Hepatocyte (in vitro differentiated cells): Measurements from ENCODE around the gene ZFHX3. TPM values are rescaled to one million over a fixed set of nuclear protein-coding genes. Genes with fewer than 3 reads are reported as not detected.

Experiments used
- DNase-seq: peaks from one replicate; pipeline ENCODE4 v3.0.0-alpha.2; 2016; ENCODE audit warnings: low spot score
- H2AFZ ChIP-seq: fragments of 200-600 bp; sonication (generic); 2 replicates; pipeline ENCODE4 v1.6.0; 2016; ENCODE audit warnings: antibody characterized with exemption, mild to moderate bottlenecking
- H3K27ac ChIP-seq: fragments of 200-600 bp; sonication (generic); 2 replicates; pipeline ENCODE4 v1.5.1; 2016; ENCODE audit warnings: mild to moderate bottlenecking
- H3K27me3 ChIP-seq: fragments of 200-600 bp; sonication (generic); 2 replicates; pipeline ENCODE4 v1.6.1; 2016
- H3K36me3 ChIP-seq: fragments of 200-600 bp; sonication (generic); replicated peaks from 2 replicates; pipeline ENCODE4 v1.5.1; 2016; ENCODE audit warnings: low read depth; ENCODE audit not compliant: insufficient read depth
- H3K4me1 ChIP-seq: fragments of 200-600 bp; sonication (generic); 2 replicates; pipeline ENCODE4 v1.5.1; 2016; ENCODE audit warnings: mild to moderate bottlenecking, moderate library complexity; ENCODE audit not compliant: insufficient read depth
- H3K4me2 ChIP-seq: fragments of 200-600 bp; sonication (generic); 2 replicates; pipeline ENCODE4 v1.6.0; 2016
- H3K4me3 ChIP-seq: fragments of 200-600 bp; sonication (generic); 2 replicates; pipeline ENCODE4 v1.5.1; 2016; ENCODE audit warnings: mild to moderate bottlenecking
- H3K79me2 ChIP-seq: fragments of 200-600 bp; sonication (generic); 2 replicates; pipeline ENCODE4 v1.6.0; 2017; ENCODE audit warnings: mild to moderate bottlenecking
- H3K9me2 ChIP-seq: fragments of 200-600 bp; sonication (generic); replicated peaks from 2 replicates; pipeline ENCODE4 v1.6.0; 2017; ENCODE audit warnings: mild to moderate bottlenecking; ENCODE audit not compliant: insufficient read depth
- H3K9me3 ChIP-seq: fragments of 200-600 bp; sonication (generic); 2 replicates; pipeline ENCODE4 v1.5.1; 2016; ENCODE audit warnings: low read depth, mild to moderate bottlenecking
- H4K20me1 ChIP-seq: fragments of 200-600 bp; sonication (generic); 2 replicates; pipeline ENCODE4 v1.6.0; 2016; ENCODE audit warnings: mild to moderate bottlenecking; ENCODE audit not compliant: insufficient read depth, poor library complexity, severe bottlenecking
- CTCF ChIP-seq: fragments of 200-600 bp; sonication (generic); IDR thresholded peaks from 2 replicates; pipeline ENCODE4 v1.5.1; 2016; ENCODE audit warnings: antibody characterized with exemption, mild to moderate bottlenecking; ENCODE audit not compliant: poor library complexity
- EZH2 ChIP-seq: fragments of 200-600 bp; sonication (generic); IDR thresholded peaks from 2 replicates; pipeline ENCODE4 v1.6.1; 2016; ENCODE audit warnings: antibody characterized with exemption, mild to moderate bottlenecking, borderline replicate concordance
- EZH2phosphoT487 ChIP-seq: fragments of 200-600 bp; sonication (generic); IDR thresholded peaks from one replicate; pipeline ENCODE4 v1.6.1; 2018; ENCODE audit warnings: antibody characterized with exemption, mild to moderate bottlenecking, low read depth, moderate library complexity; ENCODE audit not compliant: unreplicated experiment, severe bottlenecking
- WGBS: methylation state at CpG from one replicate; pipeline ENCODE4 v1.1.6; 2016; ENCODE audit warnings: low lambda C conversion rate; ENCODE audit errors: missing lambda C conversion rate; 5-methylcytosine and 5-hydroxymethylcytosine counted together
- polyA plus RNA-seq: library from polyadenylated mRNA; unstranded; fragments of >200 nt; fragmentation: Nextera tagmentation; extraction: Ambion mirVana; gene quantifications from 2 replicates; pipeline ENCODE4 v1.2.1, GENCODE V29; 2016
- total RNA-seq: library from RNA; depleted of rRNA; stranded (reverse); fragments of >200 nt; gene quantifications from 2 replicates; pipeline ENCODE4 v1.2.3, GENCODE V29; 2014

Gene ZFHX3
- total and polyA plus RNA-seq, 2 experiments from 2014 or later, result 6.4 to 11.6 TPM

GRCh38 chr16:72969812-72970211 lies 78.1 kb downstream of the ZFHX3 start:
- H3K4me2 ChIP-seq, result no peak overlapping the region
- DNase-seq, result no peak
- no peaks in the 10 kb centered on the region for H3K9me2 ChIP-seq
- H3K79me2 ChIP-seq, result peaks cover 89% of the 10 kb centered on the region
- H3K27ac ChIP-seq, result no peak overlapping the region
- H3K27me3 ChIP-seq, result no peaks in the 10 kb centered on the region
- H3K4me1 ChIP-seq, result no peaks in the 10 kb centered on the region
- no peak overlapping the region for H3K4me3 ChIP-seq
- H4K20me1 ChIP-seq, result no peaks in the 10 kb centered on the region
- no peak for TF ChIP-seq CTCF
- no peak for TF ChIP-seq EZH2phosphoT487
- no peak for TF ChIP-seq EZH2
- H3K9me3 ChIP-seq, result no peaks in the 10 kb centered on the region
- WGBS, result 85% methylated on average over 9 of the region's 9 CpGs
- H3K36me3 ChIP-seq, result no peaks in the 10 kb centered on the region
- no peak overlapping the region for H2AFZ ChIP-seq

DNA sequence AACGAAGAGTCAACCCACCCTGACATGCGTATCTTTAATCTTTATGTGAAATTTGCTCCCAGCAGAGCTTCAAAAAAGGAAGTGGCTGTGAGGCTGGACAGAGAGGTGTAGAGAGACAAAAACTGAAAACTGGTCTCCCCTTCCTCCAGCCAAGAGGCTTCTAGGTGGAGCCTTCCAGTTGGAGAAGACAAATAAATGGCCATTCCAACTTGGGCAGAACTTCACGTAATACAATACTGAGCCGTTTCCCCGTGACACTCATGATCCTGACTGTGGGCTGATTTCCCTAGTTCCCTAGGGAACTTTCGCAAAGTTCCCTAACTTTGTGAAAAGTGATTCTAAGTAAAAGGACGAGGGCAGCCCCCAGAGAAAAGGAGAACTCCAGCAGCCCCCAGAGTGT lies 78.8 kb downstream of the ZFHX3 start:
- WGBS, result 76% methylated on average over 7 of the region's 7 CpGs

DNA sequence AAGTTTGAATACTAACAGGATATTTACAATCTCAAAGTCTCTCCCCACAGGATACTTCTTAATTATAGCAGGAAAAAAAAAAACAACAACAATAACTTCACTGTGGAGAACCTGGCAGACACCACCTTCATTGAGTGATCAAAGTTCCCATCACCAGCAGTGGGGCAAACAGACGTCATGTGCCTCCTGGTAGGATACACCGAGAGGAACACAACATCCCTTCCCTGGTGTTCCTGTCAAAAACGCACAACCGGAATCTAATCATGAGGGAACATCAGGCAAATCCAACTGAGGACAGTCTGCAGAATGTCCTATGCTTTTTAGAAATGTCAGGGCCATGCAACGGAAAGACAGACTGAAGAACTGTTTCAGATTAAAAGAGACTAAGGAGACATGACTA lies 80.0 kb downstream of the ZFHX3 start:
- WGBS, result 89% methylated on average over 5 of the region's 5 CpGs
- H3K9me2 ChIP-seq, result no peaks in the 10 kb centered on the region
- H4K20me1 ChIP-seq, result no peaks in the 10 kb centered on the region
- no peak for DNase-seq
- no peaks in the 10 kb centered on the region for H3K27me3 ChIP-seq
- no peaks in the 10 kb centered on the region for H3K4me1 ChIP-seq
- peaks cover 91% of the 10 kb centered on the region for H3K79me2 ChIP-seq
- H3K27ac ChIP-seq, result no peak overlapping the region
- no peak for TF ChIP-seq EZH2phosphoT487
- TF ChIP-seq CTCF, result no peak
- TF ChIP-seq EZH2, result no peak
- no peak overlapping the region for H3K4me3 ChIP-seq
- H3K9me3 ChIP-seq, result no peaks in the 10 kb centered on the region
- H2AFZ ChIP-seq, result no peak overlapping the region
- no peak overlapping the region for H3K4me2 ChIP-seq
- H3K36me3 ChIP-seq, result no peaks in the 10 kb centered on the region

More for the DNA sequence above, 78.8 kb downstream of the ZFHX3 start:
- H3K36me3 ChIP-seq, result no peaks in the 10 kb centered on the region
- no peak overlapping the region for H3K4me3 ChIP-seq
- H4K20me1 ChIP-seq, result no peaks in the 10 kb centered on the region
- no peaks in the 10 kb centered on the region for H3K4me1 ChIP-seq
- H3K4me2 ChIP-seq, result no peak overlapping the region
- H3K9me2 ChIP-seq, result no peaks in the 10 kb centered on the region
- H3K9me3 ChIP-seq, result no peaks in the 10 kb centered on the region
- no peak overlapping the region for H2AFZ ChIP-seq
- H3K27me3 ChIP-seq, result no peaks in the 10 kb centered on the region
- peaks cover 91% of the 10 kb centered on the region for H3K79me2 ChIP-seq
- DNase-seq, result no peak
- no peak for TF ChIP-seq EZH2phosphoT487
- no peak for TF ChIP-seq CTCF
- TF ChIP-seq EZH2, result no peak
- no peak overlapping the region for H3K27ac ChIP-seq
